ENCODE measurements around the gene POLR2C.
"Not testable (repeated sequence)": the region's sequence is repeated elsewhere in the genome, so short reads cannot be mapped to it uniquely, and the experiment has no call there.

POLR2C gene

DNA sequence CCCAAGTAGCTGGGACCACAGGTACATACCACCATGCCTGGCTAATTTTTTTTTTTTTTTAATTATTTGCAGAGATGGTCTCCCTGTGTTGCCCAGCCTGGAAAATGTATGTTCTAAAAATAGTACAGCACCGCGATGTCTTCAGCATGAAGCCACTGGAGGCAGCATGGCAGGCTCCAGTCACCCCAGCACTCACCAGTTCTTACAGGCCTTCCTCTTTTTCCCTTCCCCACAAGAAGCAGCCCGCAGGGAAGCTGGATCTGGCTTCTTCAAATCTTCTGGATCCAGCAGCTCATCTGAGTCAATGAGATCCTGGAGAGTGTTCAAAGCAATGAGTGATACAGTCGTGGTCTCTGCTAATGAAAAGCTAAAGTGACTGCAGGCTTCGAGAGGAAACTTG lies 31.5 kb upstream of the POLR2C start:
- no peaks in the 10 kb centered on the region for H3K27me3 ChIP-seq (ENCODE audit: control insufficient read depth, insufficient read depth, low read length)
- H3K36me3 ChIP-seq (ENCODE audit: control insufficient read depth, insufficient read depth, low read length) = peaks cover 86% of the 10 kb centered on the region
- no peak overlapping the region for H3K9ac ChIP-seq (ENCODE audit: low read length)
- H3K9me3 ChIP-seq (ENCODE audit: control insufficient read depth, insufficient read depth, low read depth, low read length) = no peaks in the 10 kb centered on the region
- H3K4me1 ChIP-seq (ENCODE audit: control insufficient read depth, insufficient read depth, low read length) = no peaks in the 10 kb centered on the region
- H3K27ac ChIP-seq (ENCODE audit: low read depth, low read length) = no peak overlapping the region
- no peak overlapping the region for H3K4me3 ChIP-seq (ENCODE audit: low read depth, low read length)

DNA sequence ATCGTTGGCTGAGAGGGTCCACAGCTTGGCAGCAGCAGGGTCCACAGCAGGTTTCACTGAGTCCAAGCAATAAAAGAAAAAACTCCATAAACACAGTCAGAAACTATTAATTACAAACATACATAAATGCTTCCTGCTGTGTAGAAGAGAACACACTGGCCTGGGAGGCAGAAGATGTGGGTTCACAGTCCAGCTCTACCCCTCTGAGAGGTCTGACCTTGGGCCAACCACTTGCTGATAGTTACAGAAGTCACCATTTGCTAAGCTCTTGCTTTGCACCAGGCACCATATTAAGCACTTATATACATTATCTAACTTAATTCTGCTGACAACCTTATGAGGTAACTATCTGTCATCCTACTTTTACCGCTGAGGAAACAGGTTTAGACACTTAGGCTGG lies 30.0 kb upstream of the POLR2C start:
- H3K27ac ChIP-seq (ENCODE audit: low read depth, low read length) = no peak overlapping the region
- no peak overlapping the region for H3K4me3 ChIP-seq (ENCODE audit: low read depth, low read length)
- H3K9me3 ChIP-seq (ENCODE audit: control insufficient read depth, insufficient read depth, low read depth, low read length) = no peaks in the 10 kb centered on the region
- peaks cover 93% of the 10 kb centered on the region for H3K36me3 ChIP-seq (ENCODE audit: control insufficient read depth, insufficient read depth, low read length)
- no peaks in the 10 kb centered on the region for H3K4me1 ChIP-seq (ENCODE audit: control insufficient read depth, insufficient read depth, low read length)
- H3K9ac ChIP-seq (ENCODE audit: low read length) = no peak overlapping the region
- H3K27me3 ChIP-seq (ENCODE audit: control insufficient read depth, insufficient read depth, low read length) = no peaks in the 10 kb centered on the region

DNA sequence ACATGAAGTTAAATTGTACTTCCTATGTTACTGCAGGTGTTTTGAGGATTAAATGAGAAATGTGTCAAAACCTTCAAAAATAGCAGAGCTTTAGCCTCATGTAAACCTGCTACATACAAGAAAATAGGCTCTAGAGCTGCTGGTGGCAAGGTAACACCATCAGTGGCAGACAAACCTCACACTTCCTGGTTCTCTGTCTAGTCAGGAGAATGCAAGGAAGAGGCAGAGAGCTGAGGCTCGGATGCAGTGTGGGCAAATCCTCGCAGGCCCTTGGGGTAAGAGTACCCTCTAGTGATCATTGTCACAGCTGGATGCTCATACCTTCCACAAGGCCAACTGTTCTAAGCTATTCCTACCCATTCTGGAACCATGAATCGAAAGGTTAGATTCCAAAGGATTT lies 29.5 kb upstream of the POLR2C start:
- H3K9ac ChIP-seq (ENCODE audit: low read length) = no peak overlapping the region
- H3K9me3 ChIP-seq (ENCODE audit: control insufficient read depth, insufficient read depth, low read depth, low read length) = no peaks in the 10 kb centered on the region
- H3K27ac ChIP-seq (ENCODE audit: low read depth, low read length) = no peak overlapping the region
- H3K4me3 ChIP-seq (ENCODE audit: low read depth, low read length) = no peak overlapping the region
- peaks cover 91% of the 10 kb centered on the region for H3K36me3 ChIP-seq (ENCODE audit: control insufficient read depth, insufficient read depth, low read length)
- no peaks in the 10 kb centered on the region for H3K27me3 ChIP-seq (ENCODE audit: control insufficient read depth, insufficient read depth, low read length)
- no peaks in the 10 kb centered on the region for H3K4me1 ChIP-seq (ENCODE audit: control insufficient read depth, insufficient read depth, low read length)

DNA sequence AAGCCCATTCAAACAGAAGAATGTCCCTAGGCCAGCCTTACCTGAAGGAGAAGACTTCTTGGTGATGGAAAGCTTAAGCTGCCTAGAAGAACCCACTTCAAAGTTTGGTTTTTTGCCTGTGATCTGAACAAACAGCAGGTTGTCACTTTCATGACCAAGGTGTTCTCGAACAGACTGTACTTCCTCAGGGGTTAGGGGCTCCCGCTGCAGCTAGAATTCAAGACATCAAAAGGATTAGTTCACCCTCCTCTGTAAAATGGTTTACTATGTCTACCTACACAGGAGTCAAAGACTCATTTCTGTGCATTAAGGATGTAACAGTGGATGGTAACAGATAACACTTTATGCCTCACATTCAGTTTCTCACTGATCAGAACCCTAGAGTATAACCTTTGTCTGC lies 28.5 kb upstream of the POLR2C start:
- H3K36me3 ChIP-seq (ENCODE audit: control insufficient read depth, insufficient read depth, low read length) = peaks cover 92% of the 10 kb centered on the region

DNA sequence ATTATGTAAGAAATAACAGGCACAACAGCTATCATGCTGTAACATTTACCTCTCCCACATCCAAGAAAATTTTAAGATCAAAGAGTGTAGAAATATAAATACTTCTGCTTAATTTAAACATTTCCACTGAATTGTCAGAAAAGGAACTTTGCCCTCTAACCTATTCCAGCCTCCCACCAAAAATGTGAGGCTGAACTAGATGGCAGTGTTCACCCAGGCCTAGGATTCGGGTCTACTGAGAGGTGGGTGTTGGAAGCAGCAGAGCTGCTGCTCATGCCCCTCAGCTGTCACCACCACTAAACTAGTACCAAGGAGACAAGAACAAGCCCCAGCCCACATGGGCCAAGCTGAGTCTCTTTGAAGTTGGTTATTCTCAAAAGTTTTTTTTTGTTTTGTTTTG lies 26.6 kb upstream of the POLR2C start:
- peaks cover 7% of the 10 kb centered on the region for H3K9me3 ChIP-seq (ENCODE audit: control insufficient read depth, insufficient read depth, low read depth, low read length)
- no peaks in the 10 kb centered on the region for H3K27me3 ChIP-seq (ENCODE audit: control insufficient read depth, insufficient read depth, low read length)
- no peak overlapping the region for H3K9ac ChIP-seq (ENCODE audit: low read length)
- peaks cover 94% of the 10 kb centered on the region for H3K36me3 ChIP-seq (ENCODE audit: control insufficient read depth, insufficient read depth, low read length)
- H3K27ac ChIP-seq (ENCODE audit: low read depth, low read length) = no peak overlapping the region
- no peaks in the 10 kb centered on the region for H3K4me1 ChIP-seq (ENCODE audit: control insufficient read depth, insufficient read depth, low read length)
- no peak overlapping the region for H3K4me3 ChIP-seq (ENCODE audit: low read depth, low read length)

More for the DNA sequence above, 28.5 kb upstream of the POLR2C start:
- Histone ChIP-seq H3K27ac (ENCODE audit: low read depth, low read length) (no peak overlapping the region), H3K9me3 (ENCODE audit: control insufficient read depth, insufficient read depth, low read depth, low read length) (no peaks in the 10 kb centered on the region), H3K4me3 (ENCODE audit: low read depth, low read length) (no peak overlapping the region), H3K4me1 (ENCODE audit: control insufficient read depth, insufficient read depth, low read length) (no peaks in the 10 kb centered on the region), H3K9ac (ENCODE audit: low read length) (no peak overlapping the region), H3K27me3 (ENCODE audit: control insufficient read depth, insufficient read depth, low read length) (no peaks in the 10 kb centered on the region)

DNA sequence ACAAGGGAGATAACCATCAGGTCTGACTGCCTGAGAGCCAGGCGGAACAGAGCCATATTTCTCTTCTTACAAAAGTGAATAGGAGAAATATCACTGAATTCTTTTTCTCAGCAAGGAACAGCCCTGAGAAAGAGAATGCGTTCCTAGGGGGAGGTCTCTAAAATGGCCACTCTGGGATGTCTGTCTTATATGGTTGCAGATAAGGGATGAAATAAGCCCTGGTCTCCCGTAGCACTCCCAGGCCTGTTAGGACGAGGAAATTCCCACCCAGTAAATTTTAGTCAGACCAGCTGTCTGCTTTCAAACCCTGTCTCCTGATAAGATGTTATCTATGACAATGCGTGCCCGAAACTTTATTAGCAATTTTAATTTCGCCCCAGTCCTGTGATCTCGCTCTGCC lies 22.5 kb upstream of the POLR2C start:
- H3K36me3 ChIP-seq (ENCODE audit: control insufficient read depth, insufficient read depth, low read length) = peaks cover 71% of the 10 kb centered on the region

DNA sequence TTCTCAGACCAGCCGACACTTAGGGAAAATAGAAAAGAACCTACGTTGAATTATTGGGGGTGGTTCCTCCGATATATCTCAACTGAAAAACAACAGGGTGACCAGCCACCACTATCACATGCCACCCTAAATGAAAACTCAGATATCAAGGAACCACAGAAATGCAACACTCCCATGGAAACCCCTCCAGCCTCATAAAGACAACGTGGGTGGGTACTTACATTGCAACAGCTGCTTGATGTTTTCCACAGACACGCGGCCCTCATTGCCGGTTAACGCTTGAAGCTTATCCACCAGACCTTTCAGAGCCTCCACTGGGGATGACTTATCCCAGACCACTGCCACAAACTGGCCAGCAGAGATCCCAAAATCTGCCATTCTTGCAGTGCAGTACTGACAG lies 21.9 kb upstream of the POLR2C start:
- Histone ChIP-seq H3K9me3 (ENCODE audit: control insufficient read depth, insufficient read depth, low read depth, low read length) (peaks cover 18% of the 10 kb centered on the region), H3K36me3 (ENCODE audit: control insufficient read depth, insufficient read depth, low read length) (peaks cover 65% of the 10 kb centered on the region)
- H3K27me3 ChIP-seq (ENCODE audit: control insufficient read depth, insufficient read depth, low read length); H3K9ac ChIP-seq (ENCODE audit: low read length); H3K27ac ChIP-seq (ENCODE audit: low read depth, low read length); H3K4me3 ChIP-seq (ENCODE audit: low read depth, low read length); H3K4me1 ChIP-seq (ENCODE audit: control insufficient read depth, insufficient read depth, low read length): not testable (repeated sequence)

More for the DNA sequence above, 22.5 kb upstream of the POLR2C start:
- H3K9ac ChIP-seq (ENCODE audit: low read length); H3K27me3 ChIP-seq (ENCODE audit: control insufficient read depth, insufficient read depth, low read length); H3K4me3 ChIP-seq (ENCODE audit: low read depth, low read length); H3K27ac ChIP-seq (ENCODE audit: low read depth, low read length); H3K4me1 ChIP-seq (ENCODE audit: control insufficient read depth, insufficient read depth, low read length): not testable (repeated sequence)
- H3K9me3 ChIP-seq (ENCODE audit: control insufficient read depth, insufficient read depth, low read depth, low read length) = peaks cover 18% of the 10 kb centered on the region

DNA sequence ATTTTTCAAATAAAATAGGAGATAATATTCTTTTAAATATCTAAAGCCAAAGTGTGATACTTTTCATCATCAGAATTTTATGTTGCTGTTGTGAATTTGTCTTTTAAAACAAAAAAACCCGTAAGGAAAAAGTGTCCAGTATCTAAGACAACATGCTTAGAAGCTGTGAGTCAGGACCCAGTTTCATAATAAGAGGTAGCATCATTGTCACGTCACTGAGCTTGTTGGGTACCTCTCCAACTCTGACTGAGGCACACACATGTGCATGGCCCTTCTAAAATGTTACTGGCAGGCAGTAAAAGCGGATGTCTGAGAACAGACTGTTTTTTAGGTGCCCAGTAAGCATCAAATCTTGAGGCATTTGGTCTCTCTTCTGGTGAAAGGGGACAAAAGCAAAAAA lies 17.8 kb upstream of the POLR2C start:
- Histone ChIP-seq H3K4me3 (ENCODE audit: low read depth, low read length) (no peak overlapping the region), H3K9me3 (ENCODE audit: control insufficient read depth, insufficient read depth, low read depth, low read length) (peaks cover 18% of the 10 kb centered on the region), H3K36me3 (ENCODE audit: control insufficient read depth, insufficient read depth, low read length) (peaks cover 29% of the 10 kb centered on the region), H3K27me3 (ENCODE audit: control insufficient read depth, insufficient read depth, low read length) (no peaks in the 10 kb centered on the region), H3K9ac (ENCODE audit: low read length) (no peak overlapping the region), H3K4me1 (ENCODE audit: control insufficient read depth, insufficient read depth, low read length) (peaks cover 9% of the 10 kb centered on the region; the same call in 1 of the 2 replicates), H3K27ac (ENCODE audit: low read depth, low read length) (no peak overlapping the region)

DNA sequence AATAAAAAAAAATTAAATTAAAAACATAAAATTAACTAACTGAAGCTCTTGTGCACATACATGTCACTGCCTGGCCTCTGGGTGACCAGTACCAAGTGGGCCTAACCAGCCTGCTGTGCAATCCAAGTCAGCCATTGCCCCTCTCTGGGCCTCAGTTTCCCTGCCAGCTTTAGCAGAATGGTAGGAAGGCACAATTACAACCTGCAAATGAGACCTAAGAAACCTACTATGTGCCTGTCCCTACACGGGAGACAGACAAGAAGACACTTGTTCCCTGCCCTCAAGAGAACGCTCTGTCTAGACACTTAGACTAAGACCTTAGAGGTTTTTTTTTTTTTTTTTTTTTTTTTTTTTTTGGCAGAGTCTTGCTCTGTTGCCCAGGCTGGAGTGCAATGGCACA lies 17.0 kb upstream of the POLR2C start:
- Histone ChIP-seq H3K9ac (ENCODE audit: low read length) (no peak overlapping the region), H3K27me3 (ENCODE audit: control insufficient read depth, insufficient read depth, low read length) (no peaks in the 10 kb centered on the region), H3K4me1 (ENCODE audit: control insufficient read depth, insufficient read depth, low read length) (peaks cover 9% of the 10 kb centered on the region; the same call in 1 of the 2 replicates), H3K9me3 (ENCODE audit: control insufficient read depth, insufficient read depth, low read depth, low read length) (peaks cover 14% of the 10 kb centered on the region), H3K4me3 (ENCODE audit: low read depth, low read length) (no peak overlapping the region), H3K27ac (ENCODE audit: low read depth, low read length) (no peak overlapping the region), H3K36me3 (ENCODE audit: control insufficient read depth, insufficient read depth, low read length) (peaks cover 22% of the 10 kb centered on the region)

DNA sequence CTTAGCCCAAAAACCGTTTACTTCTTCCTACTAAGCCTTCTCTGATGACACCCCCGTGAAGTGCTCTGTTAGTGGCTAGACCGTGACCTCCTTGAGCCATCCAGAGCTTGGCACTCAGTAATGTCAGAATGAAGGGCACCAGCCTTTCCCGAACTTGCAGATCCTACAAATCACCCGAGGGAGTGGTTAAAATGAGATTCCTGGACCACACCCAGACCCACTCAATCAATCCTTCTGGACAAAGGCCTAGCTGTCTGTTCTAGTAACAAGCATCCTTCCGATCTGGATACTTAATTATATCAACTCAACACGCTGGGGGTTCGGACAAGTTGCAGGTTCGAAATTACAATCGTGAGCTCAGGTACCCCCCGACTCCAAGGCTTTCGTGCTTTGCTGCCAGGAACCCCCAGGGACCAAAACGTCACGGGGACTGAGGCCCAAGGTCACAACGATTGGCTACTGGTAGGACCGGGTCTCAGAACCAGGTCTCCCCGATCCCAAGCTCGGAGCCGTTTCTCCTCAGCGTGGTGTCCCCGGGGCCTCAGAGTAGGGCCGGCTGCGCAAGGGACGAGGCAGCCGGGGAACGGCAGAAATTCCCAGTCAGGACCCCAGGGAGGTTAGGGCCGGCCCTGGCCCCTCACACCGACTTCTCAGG lies 15.8 kb upstream of the POLR2C start:
- peak overlapping the region; percentile 87 for H3K27ac ChIP-seq (ENCODE audit: low read depth, low read length)
- peaks cover 3% of the 10 kb centered on the region; the same call in 1 of the 2 replicates for H3K9me3 ChIP-seq (ENCODE audit: control insufficient read depth, insufficient read depth, low read depth, low read length)
- H3K4me3 ChIP-seq (ENCODE audit: low read depth, low read length) = peak overlapping the region; percentile 91
- H3K27me3 ChIP-seq (ENCODE audit: control insufficient read depth, insufficient read depth, low read length) = no peaks in the 10 kb centered on the region
- H3K4me1 ChIP-seq (ENCODE audit: control insufficient read depth, insufficient read depth, low read length) = peaks cover 9% of the 10 kb centered on the region; the same call in 1 of the 2 replicates
- peak overlapping the region; percentile 95 for H3K9ac ChIP-seq (ENCODE audit: low read length)
- H3K36me3 ChIP-seq (ENCODE audit: control insufficient read depth, insufficient read depth, low read length) = peaks cover 21% of the 10 kb centered on the region

DNA sequence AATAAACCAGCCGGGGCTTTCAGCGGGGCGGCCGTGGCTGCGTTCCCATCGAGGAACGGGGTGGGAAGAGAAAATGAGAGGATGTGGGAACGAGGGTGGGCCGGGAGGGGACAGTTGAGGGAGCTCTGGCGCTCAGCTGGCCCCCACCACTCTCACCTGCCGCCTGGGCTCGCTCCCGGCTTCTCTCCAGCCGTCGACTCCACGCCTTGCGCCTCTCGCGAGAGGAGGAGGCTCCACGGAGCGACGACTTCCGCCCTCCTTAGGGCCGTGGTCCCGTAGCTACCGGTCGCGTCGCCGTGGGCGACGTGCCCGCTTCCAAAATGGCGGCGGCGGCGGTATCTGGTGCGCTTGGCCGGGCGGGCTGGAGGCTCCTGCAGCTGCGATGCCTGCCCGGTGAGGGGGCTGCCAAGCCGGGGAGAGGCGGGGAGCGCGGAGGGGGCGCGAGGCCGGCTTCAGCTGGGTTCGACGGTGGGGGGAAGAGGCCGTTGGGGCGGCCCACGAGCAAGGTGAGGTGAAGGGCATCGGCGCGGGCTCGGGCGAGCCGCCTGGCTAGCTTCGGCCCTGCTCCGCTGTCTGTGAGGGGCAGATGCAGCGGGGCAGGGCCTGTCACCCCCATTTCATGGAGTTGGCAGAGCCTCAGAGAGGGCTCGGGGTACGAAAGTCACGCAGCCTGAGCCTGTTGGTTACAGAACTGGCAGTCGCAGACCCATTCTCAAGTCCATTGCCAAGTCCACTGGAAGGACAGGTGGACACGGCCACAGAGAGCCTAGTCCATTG lies 15.1 kb upstream of the POLR2C start, which contains the start of the genes CIAPIN1 and COQ9:
Gene CIAPIN1, minus strand, starts transcription at position 200 of the 777 bp plus-strand sequence. CDS start 6,457 bp downstream, outside the sequence.
Gene COQ9, plus strand, starts transcription at position 294 of the 777 bp plus-strand sequence. Its CDS starts 27 bp downstream, at position 321.
- Histone ChIP-seq H3K9ac (ENCODE audit: low read length) (peak within 1 kb of the TSS; percentile 95), H3K27ac (ENCODE audit: low read depth, low read length) (peak within 1 kb of the TSS; percentile 90), H3K36me3 (ENCODE audit: control insufficient read depth, insufficient read depth, low read length) (peaks cover 22% of the 10 kb centered on the region), H3K4me1 (ENCODE audit: control insufficient read depth, insufficient read depth, low read length) (peaks cover 9% of the 10 kb centered on the region; the same call in 1 of the 2 replicates), H3K4me3 (ENCODE audit: low read depth, low read length) (peak within 1 kb of the TSS; percentile 91), H3K27me3 (ENCODE audit: control insufficient read depth, insufficient read depth, low read length) (no peaks in the 10 kb centered on the region), H3K9me3 (ENCODE audit: control insufficient read depth, insufficient read depth, low read depth, low read length) (no peaks in the 10 kb centered on the region; the same call in 1 of the 2 replicates)
